HFF-Myc (cell line): ENCODE results near the gene SFXN1.

Experiments
- DNase-seq: peaks from one replicate; pipeline ENCODE4 v3.0.0-alpha.2; 2011; ENCODE audit warnings: low read depth; ENCODE audit errors: extremely low read depth
- H3K4me3 ChIP-seq: replicated peaks from 2 replicates; pipeline ENCODE4 v1.5.1; 2011; ENCODE audit warnings: low read depth, mild to moderate bottlenecking, control low read depth, low read length
- CTCF ChIP-seq: IDR thresholded peaks from 2 replicates; pipeline ENCODE4 v1.5.1; 2012; ENCODE audit warnings: mild to moderate bottlenecking, low read depth, low read length, control low read depth; ENCODE audit errors: missing control alignments

The SFXN1 gene

GRCh38 chr5:175555168-175555785, 76.9 kb downstream of the SFXN1 start:
- TF ChIP-seq CTCF: no peak
- DNase-seq: no peak
- no peak overlapping the region for H3K4me3 ChIP-seq

DNA sequence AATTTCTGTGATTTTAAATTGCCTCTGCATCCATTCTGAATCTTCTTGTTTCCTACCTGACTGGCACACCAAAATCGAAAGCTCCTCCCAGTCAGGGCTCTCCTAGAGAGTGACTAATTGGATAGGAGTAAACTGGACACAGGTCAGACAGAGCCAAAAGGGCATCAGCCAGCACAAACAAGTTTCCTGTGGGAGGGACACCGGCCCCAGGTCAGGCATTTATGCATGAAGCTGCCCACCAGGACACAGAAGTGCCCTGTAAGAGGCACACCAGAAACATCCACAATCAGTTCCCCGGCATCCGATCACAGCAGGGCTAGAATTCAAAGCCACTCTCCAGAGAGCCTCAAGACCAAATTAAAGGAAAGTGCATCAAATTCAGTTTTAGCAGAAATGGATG, 78.4 kb downstream of the SFXN1 start:
- no peak for DNase-seq
- no peak for TF ChIP-seq CTCF
- no peak overlapping the region for H3K4me3 ChIP-seq

- no peak for DNase-seq
- TF ChIP-seq CTCF: no peak
These were observed 79.4 kb downstream of the SFXN1 start for GRCh38 chr5:175557778-175558177.

DNA sequence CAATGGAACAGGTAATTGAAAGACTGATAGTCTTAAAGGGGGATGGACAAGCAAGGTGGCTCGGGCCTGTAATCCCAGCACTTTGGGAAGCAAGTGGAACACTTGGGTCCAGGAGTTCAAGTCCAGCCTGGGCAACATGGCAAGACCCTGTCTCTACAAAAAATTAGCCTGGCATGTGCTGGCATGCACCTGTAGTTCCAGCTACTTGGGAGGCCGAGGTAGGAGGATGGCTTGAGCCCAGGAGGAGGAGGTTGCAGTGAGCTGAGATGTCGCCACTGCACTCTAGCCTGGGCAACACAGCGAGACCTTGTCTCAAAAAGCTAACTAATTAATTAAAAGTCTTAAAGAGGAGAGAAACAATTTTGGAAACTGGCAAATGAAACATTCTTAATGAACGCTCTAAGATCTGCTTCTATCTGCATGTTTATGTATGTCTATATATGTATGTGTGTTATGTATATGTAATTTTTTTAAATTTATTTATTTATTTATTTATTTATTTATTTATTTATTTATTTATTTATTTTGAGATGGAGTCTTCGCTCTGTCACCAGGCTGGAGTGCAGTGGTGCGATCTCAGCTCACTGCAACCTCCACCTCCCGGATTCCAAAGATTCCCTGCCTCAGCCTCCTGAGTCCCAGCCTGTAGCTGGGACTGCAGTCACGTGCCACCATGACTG, 80.6 kb downstream of the SFXN1 start:
- H3K4me3 ChIP-seq: no peak overlapping the region
- no peak for DNase-seq
- no peak for TF ChIP-seq CTCF

More at GRCh38 chr5:175557778-175558177, 79.4 kb downstream of the SFXN1 start:
- no peak overlapping the region for H3K4me3 ChIP-seq

DNA sequence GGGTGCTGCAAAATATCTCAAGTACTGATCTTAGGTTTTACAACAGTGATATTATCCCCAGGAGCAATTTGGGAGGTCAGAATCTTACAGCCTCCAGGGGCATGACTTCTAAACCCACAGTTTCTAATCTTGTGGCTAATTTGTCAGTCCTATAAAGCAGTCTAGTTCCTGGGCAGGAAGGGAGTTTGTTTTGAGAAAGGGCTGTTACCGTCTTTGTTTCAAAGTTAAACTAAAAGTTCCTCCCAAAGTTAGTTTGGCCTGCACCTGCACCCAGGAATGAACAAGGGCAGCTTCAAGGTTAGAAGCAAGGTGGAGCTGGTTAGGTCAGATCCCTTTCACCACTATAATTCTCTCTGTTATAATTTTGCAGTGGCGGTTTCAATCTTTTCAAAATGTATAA, 81.7 kb downstream of the SFXN1 start:
- no peak for DNase-seq
- no peak for TF ChIP-seq CTCF
- H3K4me3 ChIP-seq: no peak overlapping the region

GRCh38 chr5:175561085-175561484, 82.7 kb downstream of the SFXN1 start:
- no peak overlapping the region for H3K4me3 ChIP-seq
- DNase-seq: no peak
- no peak for TF ChIP-seq CTCF
